Esophagus squamous epithelium (tissue), 4 donors: ENCODE measurements around the gene GMPS.

Source experiments
- POLR2A ChIP-seq, 4 donors: fragments of 450-650 bp; IDR thresholded peaks; one replicate each; pipeline ENCODE4 v1.6.1; 2017; ENCODE audit warnings: antibody characterized with exemption in 4 of 4, mild to moderate bottlenecking in 4 of 4, moderate library complexity in 3 of 4
- TF ChIP-seq, protein P1 (sequence below), 6 experiments: fragments of 450-650 bp in 4 of 6; fragments of 200-600 bp in 2 of 6; sonication (generic) in 2 of 6; IDR thresholded peaks; one replicate each; pipeline ENCODE4 v1.5.1; 2016 to 2019; ENCODE audit warnings: antibody characterized with exemption in 6 of 6, mild to moderate bottlenecking in 4 of 6, moderate library complexity in 4 of 6

DNA sequence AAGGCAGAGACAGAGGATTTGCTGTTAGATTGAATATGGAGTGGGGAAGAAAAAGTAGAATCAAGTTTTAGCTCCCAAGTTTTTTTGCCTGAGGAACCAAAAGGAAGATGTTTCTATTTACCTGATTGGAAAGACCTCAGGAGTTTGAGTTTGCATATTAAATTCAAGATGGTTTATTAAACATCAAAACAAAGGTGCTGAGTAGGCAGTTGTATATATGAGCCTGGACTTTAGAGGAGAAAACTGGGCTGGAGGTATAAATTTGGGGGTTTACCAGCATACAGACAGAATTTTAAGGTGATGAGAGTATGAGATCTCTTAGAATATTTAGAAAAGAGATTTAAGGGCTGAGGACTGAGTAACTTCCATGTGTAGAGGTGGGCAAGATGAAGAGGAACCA is 38.2 kb downstream of the GMPS start:
- TF ChIP-seq, protein P1, sequence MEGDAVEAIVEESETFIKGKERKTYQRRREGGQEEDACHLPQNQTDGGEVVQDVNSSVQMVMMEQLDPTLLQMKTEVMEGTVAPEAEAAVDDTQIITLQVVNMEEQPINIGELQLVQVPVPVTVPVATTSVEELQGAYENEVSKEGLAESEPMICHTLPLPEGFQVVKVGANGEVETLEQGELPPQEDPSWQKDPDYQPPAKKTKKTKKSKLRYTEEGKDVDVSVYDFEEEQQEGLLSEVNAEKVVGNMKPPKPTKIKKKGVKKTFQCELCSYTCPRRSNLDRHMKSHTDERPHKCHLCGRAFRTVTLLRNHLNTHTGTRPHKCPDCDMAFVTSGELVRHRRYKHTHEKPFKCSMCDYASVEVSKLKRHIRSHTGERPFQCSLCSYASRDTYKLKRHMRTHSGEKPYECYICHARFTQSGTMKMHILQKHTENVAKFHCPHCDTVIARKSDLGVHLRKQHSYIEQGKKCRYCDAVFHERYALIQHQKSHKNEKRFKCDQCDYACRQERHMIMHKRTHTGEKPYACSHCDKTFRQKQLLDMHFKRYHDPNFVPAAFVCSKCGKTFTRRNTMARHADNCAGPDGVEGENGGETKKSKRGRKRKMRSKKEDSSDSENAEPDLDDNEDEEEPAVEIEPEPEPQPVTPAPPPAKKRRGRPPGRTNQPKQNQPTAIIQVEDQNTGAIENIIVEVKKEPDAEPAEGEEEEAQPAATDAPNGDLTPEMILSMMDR (IDR thresholded peaks at IDR 0.05) = no peak
- TF ChIP-seq POLR2A (IDR thresholded peaks at IDR 0.05) = no peak
